Stimulated activated CD8-positive, alpha-beta memory T cell treated with anti-CD3 and anti-CD28 coated beads, Interleukin-15, amount 100 ng/mL, for 4 hours (primary cell): Measurements from ENCODE around the gene MUC13.
"Not testable (repeated sequence)": the region's sequence is repeated elsewhere in the genome, so short reads cannot be mapped to it uniquely, and the experiment has no call there.

Source experiments
- DNase-seq, 2 donors: peaks; one replicate each; pipeline ENCODE4 v3.0.0-alpha.2; 2020; ENCODE audit warnings: low read depth in 2 of 2

MUC13 gene, protein sequence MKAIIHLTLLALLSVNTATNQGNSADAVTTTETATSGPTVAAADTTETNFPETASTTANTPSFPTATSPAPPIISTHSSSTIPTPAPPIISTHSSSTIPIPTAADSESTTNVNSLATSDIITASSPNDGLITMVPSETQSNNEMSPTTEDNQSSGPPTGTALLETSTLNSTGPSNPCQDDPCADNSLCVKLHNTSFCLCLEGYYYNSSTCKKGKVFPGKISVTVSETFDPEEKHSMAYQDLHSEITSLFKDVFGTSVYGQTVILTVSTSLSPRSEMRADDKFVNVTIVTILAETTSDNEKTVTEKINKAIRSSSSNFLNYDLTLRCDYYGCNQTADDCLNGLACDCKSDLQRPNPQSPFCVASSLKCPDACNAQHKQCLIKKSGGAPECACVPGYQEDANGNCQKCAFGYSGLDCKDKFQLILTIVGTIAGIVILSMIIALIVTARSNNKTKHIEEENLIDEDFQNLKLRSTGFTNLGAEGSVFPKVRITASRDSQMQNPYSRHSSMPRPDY

DNA sequence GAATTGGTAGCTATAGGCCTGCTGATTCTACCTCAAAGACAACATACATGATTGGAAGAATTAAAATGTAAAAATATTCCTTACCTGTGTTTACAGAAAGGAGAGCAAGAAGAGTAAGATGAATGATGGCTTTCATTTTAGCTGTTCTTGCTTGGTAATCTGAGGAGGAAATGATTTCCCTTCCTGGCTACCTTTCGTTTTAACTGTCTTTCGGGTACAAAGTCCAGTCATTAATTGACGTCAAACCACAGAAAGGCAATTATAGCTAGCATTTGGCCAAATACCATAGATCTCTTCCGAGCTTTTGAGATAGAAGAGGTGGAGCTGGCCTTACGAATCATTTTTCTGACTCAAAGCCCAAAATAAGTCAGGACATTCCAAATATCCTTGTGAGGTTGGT, at the start of gene MUC13:
Gene MUC13 (minus strand): TSS at position 175 of the 400 bp plus-strand sequence. CDS start 39 bp downstream, at position 136.
- DNase-seq: no peak

DNA sequence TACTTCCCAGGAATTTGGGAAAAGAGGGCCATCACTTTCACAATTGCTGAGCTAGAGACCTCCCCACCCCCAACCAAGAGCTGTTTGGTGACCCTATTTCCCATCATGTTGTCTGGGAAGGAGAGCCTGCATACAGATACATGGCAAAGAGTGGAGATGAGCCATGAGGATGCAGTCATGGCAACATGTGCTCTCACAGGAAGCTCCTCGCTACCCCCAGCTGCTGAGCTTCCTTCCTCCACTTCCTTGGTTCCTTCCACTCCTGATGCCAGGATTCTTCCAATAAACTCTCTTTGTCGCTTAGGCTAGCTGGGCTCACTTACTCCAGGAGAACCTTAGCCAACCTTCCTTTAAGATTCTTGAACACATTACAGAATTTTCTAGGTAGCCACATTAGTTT, 48.3 kb upstream of the MUC13 start:
- DNase-seq: no peak

DNA sequence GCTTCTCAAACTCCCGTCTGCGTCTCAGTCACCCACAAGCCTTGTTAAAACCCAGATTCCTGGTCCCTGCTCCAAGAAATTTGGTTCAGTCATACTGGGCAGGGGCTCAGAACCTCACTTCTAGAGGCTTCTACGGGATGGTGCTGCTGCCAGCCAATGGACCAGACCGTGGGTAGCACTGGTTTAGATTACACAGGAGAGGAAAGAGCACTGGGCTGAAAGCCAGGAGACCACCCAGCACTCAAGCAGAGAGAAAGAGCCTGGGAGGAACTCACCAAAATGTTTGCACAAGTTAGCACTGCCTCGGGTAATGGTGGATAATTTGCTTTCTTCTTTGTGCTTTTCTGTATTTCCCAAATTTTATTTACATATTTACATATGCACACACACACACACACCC, 46.9 kb upstream of the MUC13 start:
- DNase-seq: no peak

DNA sequence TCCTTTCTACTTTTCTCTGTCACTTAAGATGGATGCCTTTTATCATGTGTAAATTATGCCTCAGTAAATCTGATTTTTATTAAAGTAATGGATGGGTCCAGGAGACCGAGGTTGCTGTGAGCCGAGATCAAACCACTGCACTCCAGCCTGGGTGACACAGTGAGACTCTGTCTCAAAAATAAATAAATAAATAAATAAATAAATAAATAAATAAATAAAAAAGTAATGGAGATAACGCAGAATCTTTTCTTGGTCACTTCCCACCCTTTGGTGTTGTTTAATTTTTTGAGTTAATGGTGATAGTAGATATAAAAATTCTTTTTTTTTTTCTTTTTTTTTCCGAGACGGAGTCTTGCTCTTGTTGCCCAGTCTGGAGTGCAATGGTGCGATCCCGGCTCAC, 44.1 kb upstream of the MUC13 start:
- DNase-seq: no peak

DNA sequence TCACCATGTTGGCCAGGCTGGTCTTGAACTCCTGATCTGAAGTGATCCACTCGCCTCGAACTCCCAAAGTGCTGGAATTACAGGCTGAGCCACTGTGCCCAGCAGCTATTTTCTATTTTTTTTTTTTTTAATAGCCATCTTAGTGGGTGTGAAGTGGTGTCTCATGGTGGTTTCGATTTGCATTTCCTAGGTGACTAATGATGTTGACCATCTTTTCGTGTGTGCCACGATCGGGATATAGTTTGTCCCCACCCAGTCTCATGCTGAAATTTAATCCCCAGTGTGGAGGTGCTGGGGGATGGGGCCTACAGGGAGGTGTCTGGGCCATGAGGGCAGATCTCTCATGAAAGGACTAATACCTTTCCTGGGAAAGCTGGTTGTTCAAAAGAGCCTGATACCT, 41.8 kb upstream of the MUC13 start:
- DNase-seq: no peak

DNA sequence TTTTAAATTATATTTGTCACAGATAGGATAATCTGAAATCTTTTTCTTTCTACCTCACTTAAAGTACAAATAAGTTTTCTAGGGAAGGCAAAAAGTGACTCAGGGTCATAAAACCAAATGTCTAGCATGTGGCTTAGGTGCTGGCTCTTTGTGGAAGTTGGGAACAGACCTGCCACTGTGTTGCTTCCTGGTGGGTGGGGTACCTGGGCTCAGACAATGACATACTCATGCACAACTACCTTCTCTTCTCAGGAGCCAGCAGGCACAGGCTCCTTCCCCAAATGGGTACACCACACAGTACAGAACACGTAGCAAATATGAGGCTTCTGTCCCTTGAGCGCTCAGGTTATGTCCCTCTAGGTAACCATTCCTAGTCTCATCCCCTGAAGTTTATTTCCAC, 40.1 kb upstream of the MUC13 start:
- no peak for DNase-seq

DNA sequence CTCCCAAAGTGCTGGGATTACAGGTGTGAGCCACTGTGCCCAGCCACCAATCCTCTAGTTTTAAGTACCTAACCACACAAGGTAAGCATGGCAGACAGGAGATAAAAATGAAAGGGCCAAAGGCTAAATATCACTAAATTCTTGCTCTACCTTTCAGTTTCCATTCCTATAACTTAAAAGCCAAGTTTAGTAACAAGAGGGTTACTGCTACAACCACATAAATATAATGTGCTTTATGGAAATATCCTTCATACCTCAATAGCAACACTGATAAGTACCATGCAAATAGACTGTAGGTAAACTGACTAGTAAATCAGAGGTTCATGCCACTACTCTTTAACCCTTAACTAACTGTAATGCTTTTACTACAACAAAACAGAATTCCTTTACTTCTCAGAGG, 38.7 kb upstream of the MUC13 start:
- no peak for DNase-seq

DNA sequence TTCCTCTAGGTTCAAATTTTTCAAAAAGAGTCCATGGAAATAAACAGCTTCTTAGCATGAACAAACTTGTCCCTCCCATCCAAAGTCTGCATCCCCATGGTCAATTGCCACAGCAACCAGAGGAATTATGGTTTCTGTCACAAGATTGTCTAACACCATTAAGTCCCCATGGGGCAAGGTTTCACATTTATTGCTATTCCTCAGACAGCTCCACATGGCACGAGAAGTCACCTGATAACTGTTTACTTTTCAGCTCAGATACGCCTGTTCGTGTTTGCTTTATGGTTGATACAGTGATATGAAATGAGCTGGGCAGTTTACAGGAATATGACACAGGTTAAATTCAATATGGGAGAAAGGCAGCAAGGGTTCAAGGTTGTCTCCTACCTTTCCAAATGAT, 37.9 kb upstream of the MUC13 start:
- no peak for DNase-seq

DNA sequence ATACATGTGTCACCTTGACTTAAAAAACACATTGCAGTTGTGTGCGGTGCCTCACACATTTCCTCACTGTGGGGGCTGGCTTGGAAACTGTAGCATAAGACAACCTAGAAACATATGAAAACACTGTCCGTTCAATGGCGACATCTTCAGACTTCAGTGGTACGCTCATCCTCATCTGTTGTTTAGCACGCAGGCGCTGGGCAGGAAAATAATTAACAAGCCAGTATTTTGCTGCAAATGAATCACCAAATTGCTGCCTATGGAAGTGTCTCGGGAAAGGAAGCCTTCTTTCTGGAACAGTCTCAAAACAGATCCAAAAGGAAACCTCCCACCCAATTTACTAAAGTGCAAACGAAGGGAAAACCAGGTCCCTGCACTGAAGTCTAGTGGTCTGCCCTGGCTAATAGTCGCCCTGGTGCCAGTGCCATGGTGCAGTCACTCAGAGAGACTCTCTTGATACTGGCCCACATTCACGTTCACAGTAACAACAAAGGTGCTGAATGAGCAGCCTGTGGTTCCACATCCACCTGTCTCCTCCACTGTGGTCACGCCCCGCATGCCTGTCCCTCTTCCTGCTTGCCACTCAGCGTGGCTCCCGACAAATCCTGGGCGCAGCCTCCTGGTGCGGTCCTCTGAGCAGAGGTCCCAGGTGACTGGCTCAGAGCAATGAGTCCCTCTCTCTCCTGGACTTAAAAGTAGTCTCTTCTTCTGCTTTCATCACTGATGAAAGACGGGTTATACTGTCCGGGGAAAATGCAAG, 35.6 kb upstream of the MUC13 start:
- DNase-seq: no peak

DNA sequence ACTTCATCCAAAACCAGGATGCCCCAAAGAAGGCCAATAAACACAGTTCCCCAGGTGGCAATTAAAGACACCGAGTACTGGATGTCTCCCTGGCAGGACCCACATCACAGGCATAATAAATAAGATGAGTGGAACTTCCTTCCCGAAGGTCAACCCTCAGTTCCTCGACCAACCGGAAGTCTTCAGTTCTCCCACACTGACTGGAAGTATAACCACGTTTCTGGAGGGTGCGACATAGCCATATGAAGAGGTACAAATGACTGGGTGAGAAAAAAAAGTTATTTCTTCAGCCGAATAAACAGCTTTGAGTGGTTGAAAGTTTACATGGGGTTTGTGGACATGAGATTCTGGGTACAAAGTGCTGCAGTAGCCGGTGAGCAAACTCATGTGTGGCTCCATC, 34.6 kb upstream of the MUC13 start:
- no peak for DNase-seq

DNA sequence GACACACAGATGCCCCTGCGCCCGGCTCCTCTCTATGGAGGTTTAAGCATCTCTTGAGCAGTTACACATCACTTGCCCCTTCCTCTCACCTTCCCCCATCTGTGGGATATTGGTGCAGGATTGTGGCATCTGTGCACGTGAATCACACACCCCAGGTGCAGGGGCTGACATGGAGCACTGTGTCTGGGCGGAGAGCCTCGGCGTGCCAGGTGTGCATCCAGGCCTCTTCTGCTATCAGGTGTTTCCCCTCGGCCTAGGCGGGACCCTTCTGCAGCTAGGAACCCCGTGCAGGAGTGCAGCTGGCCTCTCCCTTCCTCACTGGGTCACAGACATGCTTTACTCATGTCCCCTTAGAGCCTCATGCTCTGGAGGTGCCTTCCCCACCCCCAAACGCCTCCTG, 33.4 kb upstream of the MUC13 start:
- DNase-seq: no peak

DNA sequence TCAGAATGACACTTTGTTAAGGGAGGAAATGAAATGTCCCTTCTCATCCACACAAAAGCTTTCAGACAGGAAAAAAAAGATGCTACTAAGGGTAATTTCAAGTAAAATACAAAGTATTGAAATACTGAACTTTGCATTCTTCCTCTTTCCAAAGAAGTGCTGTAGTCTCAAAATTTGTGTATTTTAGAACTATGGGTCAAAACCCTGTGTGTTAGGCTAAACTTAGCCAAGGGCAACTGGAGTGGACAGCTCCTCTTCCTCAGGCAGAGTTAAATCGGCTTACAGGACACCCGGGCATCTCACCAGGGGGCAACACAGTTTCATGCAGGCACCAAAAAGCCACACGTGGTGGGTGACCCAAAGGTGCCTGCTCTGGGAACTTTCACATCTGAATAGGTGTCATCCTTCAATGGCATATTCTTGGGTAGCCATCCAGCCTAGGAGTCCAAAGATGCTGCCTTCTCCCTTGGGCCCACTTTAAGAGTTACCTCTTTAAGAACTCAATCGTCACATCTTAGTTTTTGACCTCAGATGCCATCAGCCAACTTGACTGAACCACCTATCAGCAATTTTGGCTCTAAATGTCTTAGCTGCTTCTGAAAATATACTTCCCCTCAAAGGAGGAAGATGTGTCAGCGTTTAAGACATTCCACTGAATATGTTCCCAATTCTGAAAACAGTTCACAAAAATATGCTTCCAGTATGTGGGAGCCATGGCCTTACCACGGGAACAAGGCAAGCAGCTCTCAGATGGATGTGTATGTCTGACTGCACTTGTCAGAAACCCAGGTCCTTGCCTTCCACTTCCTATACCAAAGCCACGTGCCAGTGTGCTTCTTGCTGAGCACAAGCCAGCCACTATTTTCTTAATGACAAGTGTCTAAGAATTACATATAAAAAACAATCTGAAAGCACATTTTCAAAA, 32.2 kb upstream of the MUC13 start:
- no peak for DNase-seq

DNA sequence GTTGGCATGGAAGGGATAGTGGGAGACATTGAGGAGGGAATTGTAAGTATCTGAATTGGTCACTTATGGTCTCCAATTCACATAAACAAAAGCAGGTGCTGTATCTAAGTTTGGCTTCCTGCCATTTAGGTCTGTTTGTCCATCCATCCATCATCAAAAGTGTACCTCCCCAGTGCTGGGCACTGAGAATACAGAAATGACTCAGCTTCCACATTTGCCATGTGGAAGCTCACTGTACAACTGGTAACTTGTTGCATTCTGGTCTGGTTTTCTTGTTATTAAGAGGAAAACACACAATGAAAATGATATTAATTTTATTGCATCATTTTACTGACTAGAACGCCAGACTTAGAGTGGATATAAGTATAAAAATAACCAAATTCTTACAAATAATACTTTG, 30.9 kb upstream of the MUC13 start:
- no peak for DNase-seq

DNA sequence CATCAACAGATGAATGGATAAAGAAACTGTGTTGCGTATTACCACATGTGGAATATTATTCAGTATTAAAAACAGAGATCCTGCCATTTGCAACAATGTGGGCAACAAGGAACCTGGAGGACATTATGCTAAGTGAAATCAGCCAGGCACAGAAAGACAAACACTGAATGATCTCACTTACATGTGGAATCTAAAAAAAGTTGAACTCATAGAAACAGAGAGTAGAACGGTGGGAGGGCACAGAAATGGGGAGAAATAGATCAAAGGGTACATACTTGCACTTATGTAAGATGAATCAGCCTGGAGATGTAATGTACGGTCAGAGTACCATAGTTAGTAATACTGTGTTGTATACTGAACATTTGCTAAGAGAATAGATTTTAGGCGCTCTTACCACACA, 29.8 kb upstream of the MUC13 start:
- DNase-seq: no peak

DNA sequence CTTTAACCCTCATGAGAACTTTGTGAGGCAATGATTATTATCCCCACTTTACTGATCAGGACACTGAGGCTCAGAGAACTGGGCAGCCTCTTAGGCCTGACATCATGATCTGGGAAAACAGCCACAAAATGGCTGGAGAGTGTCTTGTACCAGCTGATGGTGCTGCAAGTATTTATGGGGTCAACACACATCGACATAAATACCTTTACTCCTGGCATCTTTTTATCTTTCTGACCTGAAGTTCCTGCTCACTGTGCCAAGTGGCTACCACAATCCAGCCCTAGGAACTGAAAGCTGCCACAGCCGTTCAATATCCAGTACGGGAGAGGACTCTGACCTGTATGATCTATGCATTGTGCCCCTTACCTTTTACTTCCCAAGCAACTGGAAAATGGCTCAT, 29.2 kb upstream of the MUC13 start:
- no peak for DNase-seq

DNA sequence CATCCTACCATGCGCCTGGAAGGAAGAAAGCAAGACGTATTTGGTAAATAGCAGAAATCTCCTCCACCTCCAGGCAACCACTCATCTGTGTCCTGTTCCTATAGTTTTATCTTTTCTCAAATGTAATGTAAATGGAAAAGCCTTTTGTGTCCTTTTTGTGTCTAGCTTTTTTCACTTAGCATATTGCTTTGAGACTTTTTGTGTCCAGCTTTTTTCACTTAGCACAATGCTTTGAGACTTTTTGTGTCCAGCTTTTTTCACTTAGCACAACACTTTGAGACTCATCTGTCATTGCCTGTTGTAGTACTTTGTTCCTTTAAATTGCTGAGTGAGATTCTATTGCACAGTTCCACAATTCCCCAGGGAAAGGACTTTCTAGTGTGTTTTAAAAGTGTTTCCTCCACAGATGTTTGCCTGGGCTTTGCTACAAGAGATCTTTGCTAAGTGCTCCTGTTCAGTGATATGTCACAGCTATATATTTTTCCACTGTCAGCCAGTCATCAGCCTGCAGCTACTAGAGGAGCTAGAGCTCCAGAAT, 27.9 kb upstream of the MUC13 start:
- DNase-seq: no peak

DNA sequence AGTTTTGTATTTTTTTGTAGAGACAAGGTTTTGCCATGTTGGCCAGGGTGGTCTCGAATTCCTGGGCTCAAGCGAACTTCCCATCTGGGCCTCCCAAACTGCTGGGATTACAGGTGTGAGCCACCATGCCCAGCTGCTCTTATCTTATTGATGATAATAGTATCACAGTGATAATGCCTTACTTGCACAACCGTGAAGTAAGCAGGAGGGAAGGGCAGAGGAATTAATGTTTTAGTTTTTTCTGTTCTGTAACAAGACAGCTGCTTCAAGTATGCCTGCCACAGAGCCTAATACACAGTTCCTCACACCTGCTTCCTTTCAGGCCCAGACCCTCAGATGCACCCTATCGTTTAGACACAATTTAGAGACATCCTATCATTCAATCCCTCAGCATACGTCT, 26.1 kb upstream of the MUC13 start:
- no peak for DNase-seq

DNA sequence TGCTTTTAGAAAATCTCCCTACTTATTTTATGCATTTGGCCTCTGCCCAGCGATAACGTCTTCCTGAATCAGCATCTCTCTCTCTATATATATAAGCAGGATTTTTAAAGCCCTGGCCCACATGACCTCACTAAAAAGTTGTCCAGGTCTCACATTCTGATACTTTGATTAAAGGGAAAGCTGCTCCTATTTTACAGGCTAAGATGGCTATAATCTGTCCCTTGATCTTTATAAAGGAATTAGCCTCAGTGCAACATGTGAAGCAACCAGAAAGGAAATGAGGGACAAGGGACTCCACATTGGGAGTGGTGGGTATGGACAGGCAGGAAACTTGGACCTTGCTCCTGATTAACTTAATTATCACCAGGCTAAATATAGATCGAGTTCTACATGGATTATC, 25.6 kb upstream of the MUC13 start:
- no peak for DNase-seq

DNA sequence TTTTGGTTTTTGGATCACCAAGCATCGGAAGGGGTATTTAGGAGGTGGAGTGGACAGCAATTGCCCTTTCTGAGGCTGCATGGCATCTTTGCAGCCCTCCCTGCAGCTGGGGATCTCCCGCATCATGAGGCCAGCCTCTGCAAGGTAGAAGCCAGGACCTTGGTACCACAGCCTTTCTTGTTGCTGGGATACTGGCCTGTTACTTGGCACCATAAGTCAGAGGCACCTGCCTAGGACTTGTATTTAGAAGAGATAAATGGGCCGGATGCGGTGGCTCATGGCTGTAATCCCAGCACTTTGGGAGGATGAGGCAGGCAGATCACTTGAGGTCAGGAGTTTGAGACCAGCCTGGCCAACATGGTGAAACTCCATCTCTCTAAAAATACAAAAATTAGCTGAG, 23.4 kb upstream of the MUC13 start:
- DNase-seq: not testable (repeated sequence)

DNA sequence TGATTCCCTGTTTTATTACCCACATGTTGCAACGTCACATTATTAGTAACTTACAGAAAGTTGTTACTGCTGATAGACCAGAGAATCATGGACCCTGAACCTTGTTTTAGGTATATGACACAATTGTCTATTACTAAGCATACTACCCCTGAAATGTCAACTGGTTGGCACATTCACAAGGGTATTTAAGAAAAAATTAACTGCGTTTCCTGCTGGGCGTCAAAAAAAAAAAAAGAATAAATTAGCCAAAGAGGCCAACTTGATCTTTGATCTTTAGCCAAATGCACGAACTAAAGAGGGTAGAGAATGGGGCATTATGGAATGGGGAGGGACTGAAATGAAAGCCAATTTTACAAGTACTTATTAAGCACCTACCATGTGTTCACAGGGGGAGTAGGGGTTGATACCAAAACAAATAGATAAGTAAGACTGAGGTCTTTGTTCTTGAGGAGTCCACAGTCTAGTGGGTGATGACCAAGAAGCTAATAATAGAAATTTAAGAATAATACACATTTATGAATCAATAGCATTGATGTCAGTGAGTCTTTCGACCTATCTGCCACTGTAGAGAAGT, 17.8 kb upstream of the MUC13 start:
- DNase-seq: no peak

DNA sequence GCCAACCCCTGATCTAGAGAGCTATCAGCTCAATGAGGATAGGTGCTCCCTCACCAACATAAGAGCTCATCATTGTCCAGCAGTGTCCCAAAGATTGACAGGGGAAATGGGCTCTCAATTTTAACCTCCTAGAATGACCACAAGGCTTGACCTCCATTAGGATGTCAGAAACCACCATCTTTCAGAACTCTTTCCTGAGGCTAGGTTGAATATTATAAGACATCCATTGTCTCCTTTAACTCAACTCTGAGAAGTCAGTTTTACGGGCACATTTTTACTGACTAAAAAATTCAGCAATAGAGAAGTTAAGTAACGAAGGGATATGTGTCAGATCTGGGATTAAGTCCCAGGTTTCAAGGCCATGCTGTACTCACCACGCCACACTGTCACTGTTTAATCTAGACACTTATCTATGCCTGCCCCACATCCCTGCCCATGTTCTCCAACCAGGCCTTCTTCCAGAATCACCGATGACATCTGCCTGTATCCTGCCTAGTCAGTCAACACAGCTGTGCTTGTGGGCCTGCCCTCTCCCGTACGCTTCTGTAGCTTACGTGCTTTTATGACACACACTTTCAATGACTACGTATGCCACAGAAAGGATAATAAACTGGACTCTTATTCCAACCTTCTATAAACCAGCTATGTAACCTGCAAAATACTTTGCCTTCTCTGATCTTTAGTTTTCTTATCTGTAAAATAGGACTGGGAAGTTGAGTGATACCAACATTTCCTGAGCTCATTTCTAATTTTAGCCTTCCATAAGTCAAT, 17.1 kb upstream of the MUC13 start:
- DNase-seq: no peak
